Astrocyte (in vitro differentiated cells and primary cell): Measurements from ENCODE around the gene KCTD11.
"Not testable (repeated sequence)": the region's sequence is repeated elsewhere in the genome, so short reads cannot be mapped to it uniquely, and the experiment has no call there.

Experiments used
- CTCF ChIP-seq: IDR thresholded peaks from 2 replicates; pipeline ENCODE4 v1.5.1; 2011; ENCODE audit warnings: low read depth, mild to moderate bottlenecking, inconsistent platforms, low read length, moderate library complexity; ENCODE audit not compliant: insufficient read depth
- EZH2 ChIP-seq: IDR thresholded peaks from 2 replicates; pipeline ENCODE4 v1.6.1; 2012; ENCODE audit warnings: mild to moderate bottlenecking, low read length, inconsistent platforms; ENCODE audit not compliant: insufficient read depth

GRCh38 chr17:7335765-7336164, 16.2 kb upstream of the KCTD11 start:
- TF ChIP-seq CTCF, EZH2: not testable (repeated sequence)
